ENCODE results near the gene ORC3.
"Not testable (repeated sequence)": the region's sequence is repeated elsewhere in the genome, so short reads cannot be mapped to it uniquely, and the experiment has no call there.

ORC3 gene

GRCh38 chr6:87698547-87699006 is 108.6 kb downstream of the ORC3 start:
- DNase-seq (ENCODE audit: low read depth), result no peak
- TF ChIP-seq, protein P1, sequence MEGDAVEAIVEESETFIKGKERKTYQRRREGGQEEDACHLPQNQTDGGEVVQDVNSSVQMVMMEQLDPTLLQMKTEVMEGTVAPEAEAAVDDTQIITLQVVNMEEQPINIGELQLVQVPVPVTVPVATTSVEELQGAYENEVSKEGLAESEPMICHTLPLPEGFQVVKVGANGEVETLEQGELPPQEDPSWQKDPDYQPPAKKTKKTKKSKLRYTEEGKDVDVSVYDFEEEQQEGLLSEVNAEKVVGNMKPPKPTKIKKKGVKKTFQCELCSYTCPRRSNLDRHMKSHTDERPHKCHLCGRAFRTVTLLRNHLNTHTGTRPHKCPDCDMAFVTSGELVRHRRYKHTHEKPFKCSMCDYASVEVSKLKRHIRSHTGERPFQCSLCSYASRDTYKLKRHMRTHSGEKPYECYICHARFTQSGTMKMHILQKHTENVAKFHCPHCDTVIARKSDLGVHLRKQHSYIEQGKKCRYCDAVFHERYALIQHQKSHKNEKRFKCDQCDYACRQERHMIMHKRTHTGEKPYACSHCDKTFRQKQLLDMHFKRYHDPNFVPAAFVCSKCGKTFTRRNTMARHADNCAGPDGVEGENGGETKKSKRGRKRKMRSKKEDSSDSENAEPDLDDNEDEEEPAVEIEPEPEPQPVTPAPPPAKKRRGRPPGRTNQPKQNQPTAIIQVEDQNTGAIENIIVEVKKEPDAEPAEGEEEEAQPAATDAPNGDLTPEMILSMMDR (IDR thresholded peaks at IDR 0.05; ENCODE audit: low read length, missing control alignments), result no peak

DNA sequence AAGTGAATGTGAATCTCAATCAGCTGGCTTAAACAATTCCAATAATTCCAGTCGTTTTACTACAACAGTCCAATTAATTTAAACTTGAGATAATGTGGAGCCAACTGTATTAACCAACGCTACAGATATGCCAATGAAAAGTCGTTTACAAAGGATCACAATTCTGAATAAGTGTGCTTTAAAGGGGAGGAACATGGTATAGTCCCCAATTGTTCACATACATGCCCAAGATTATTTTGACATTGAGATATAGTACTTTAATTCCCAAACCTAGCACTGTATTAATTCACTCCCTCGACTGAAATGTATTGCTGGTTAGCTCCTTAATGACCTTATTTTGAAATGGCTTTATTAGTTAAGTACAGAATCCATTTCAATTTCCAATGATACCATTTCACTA is 109.6 kb downstream of the ORC3 start:
- DNase-seq (ENCODE audit: low read depth), result no peak
- TF ChIP-seq, protein P1 (IDR thresholded peaks at IDR 0.05; ENCODE audit: low read length, missing control alignments), result no peak
- peak overlapping the region; percentile 97 for H3K4me3 ChIP-seq (replicated peaks; ENCODE audit: low read depth, low read length)

More at GRCh38 chr6:87698547-87699006, 108.6 kb downstream of the ORC3 start:
- H3K4me3 ChIP-seq (replicated peaks; ENCODE audit: low read depth, low read length), result peak overlapping the region; percentile 97

GRCh38 chr6:87700397-87701343 is 110.7 kb downstream of the ORC3 start:
- TF ChIP-seq, protein P1 (IDR thresholded peaks at IDR 0.05; ENCODE audit: low read length, missing control alignments), result no peak
- peak; percentile 57 for DNase-seq (ENCODE audit: low read depth)
- H3K4me3 ChIP-seq (replicated peaks; ENCODE audit: low read depth, low read length), result peak overlapping the region; percentile 97

GRCh38 chr6:87701344-87701675 is 111.4 kb downstream of the ORC3 start:
- no peak for DNase-seq (ENCODE audit: low read depth)
- H3K4me3 ChIP-seq (replicated peaks; ENCODE audit: low read depth, low read length), result peak overlapping the region; percentile 97
- TF ChIP-seq, protein P1 (IDR thresholded peaks at IDR 0.05; ENCODE audit: low read length, missing control alignments), result no peak

- TF ChIP-seq, protein P1 (IDR thresholded peaks at IDR 0.05; ENCODE audit: low read length, missing control alignments), result no peak
- peak within 1 kb of the TSS; percentile 97 for H3K4me3 ChIP-seq (replicated peaks; ENCODE audit: low read depth, low read length)
- DNase-seq (ENCODE audit: low read depth), result peak; percentile 100
Observed at GRCh38 chr6:87701676-87702588, 112.0 kb downstream of the ORC3 start, which contains the start of gene AKIRIN2. Gene AKIRIN2, minus strand, starts transcription at chr6:87702233. Its CDS starts 549 bp downstream, at chr6:87701684.

DNA sequence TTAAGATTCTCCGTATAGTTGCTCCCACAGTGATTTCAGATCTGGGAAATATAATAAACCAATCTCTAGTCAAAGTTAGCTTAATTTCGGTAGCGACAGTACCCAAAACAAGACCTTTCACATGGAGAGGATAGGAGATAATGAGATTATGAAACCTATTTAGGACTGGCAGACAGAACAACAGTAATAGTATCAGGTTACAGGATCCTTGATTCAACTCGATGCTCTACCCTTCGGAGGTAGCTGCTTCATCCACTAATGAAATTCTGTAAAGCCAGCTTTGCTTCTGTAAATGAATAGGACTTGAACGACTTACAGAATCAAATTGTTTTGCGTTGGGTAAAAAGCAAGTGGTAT is 112.6 kb downstream of the ORC3 start:
- TF ChIP-seq, protein P1 (IDR thresholded peaks at IDR 0.05; ENCODE audit: low read length, missing control alignments), result no peak
- peak; percentile 72 for DNase-seq (ENCODE audit: low read depth)
- peak overlapping the region; percentile 97 for H3K4me3 ChIP-seq (replicated peaks; ENCODE audit: low read depth, low read length)

DNA sequence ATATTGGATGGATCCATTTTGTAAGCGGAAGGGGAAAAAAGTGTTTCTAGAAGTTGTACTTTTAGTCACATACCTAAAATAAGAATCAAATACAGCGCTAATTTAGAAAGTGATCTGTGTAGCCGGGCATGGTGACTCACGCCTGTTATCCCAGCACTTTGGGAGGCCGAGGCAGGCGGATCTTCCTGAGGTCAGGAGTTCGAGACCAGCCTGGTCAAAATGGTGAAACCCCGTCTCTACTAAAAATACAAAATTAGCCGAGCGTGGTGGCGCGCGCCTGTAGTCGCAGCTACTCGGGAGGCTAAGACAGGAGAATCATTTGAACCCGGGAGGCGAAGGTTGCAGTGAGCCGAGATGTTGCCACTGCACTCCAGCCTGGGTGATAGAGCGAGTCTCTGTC is 113.1 kb downstream of the ORC3 start:
- DNase-seq (ENCODE audit: low read depth), result not testable (repeated sequence)
- peak overlapping the region; percentile 97 for H3K4me3 ChIP-seq (replicated peaks; ENCODE audit: low read depth, low read length)
